Measurements from ENCODE around the gene ADTRP. TPM values are rescaled to one million over a fixed set of nuclear protein-coding genes. Genes with fewer than 3 reads are reported as not detected.

The ADTRP gene
- total RNA-seq, 2 experiments from 2014 or later = not detected

DNA sequence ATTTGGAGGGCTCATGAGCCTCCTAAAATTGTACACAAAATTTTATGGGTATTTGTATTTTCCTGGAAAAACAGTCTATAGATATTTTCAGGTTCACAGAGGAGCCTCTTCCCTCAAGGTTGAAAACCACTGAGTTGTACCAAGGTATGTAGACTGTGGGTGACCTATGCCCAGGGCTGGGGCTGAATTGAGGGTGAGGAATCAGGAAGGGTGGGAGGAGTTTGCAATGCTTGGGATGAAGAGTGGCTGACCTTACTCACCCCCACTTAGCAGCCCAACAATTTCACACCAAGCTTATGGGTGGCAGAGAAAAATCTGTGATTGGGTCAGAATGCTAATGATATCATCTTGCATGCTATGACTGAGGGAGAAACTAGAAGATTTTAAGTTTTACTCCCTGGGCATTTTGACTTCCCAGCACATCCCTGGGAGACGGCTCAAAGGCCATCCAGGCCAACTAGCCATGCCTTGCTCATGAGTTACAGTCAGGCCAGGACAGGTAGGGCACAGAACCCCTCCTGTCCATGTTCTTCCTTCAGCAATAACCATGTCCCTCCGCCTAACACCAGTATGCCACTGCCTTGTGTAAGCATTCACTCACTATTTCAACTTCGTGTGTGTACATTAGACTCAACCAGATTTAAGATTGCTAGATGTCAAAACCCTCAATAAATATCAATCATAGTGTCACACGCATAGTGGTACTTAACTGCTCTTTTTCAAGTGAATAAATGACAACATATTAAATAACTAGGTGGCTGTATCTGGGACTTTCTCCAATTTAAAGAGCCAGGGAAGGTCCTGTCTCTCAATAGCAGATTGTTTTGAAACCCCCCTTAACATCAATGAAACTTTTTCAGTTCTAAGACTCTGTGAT is 16.6 kb downstream of the ADTRP start:
- intact Hi-C loops (cut with micrococcal nuclease; ENCODE audit: unreplicated experiment) = no loop called here
- Histone ChIP-seq H3K4me1 (ENCODE audit: insufficient read depth, low read length, poor library complexity, severe bottlenecking) (no peaks in the 10 kb centered on the region), H3K9me2 (ENCODE audit: insufficient read depth, low read length) (no peaks in the 10 kb centered on the region), H3K9me3 (ENCODE audit: low read length) (no peaks in the 10 kb centered on the region), H3K79me2 (ENCODE audit: insufficient read depth, low read depth, low read length) (no peaks in the 10 kb centered on the region), H3K27ac (ENCODE audit: low read depth, low read length, poor library complexity, severe bottlenecking) (no peak overlapping the region), H2AFZ (ENCODE audit: low read length) (no peak overlapping the region), H3K4me2 (ENCODE audit: low read length) (no peak overlapping the region), H3K4me3 (ENCODE audit: low read depth, low read length, poor library complexity, severe bottlenecking) (no peak overlapping the region), H4K20me1 (ENCODE audit: insufficient read depth, low read length) (no peaks in the 10 kb centered on the region), H3K36me3 (ENCODE audit: insufficient read depth, low read length) (no peaks in the 10 kb centered on the region)
- ChIA-PET CTCF (ENCODE audit: unreplicated experiment) (no interaction called here), POLR2A (no interaction called here)
- TF ChIP-seq EZH2phosphoT487 (IDR thresholded peaks at IDR 0.05; ENCODE audit: borderline replicate concordance, low read depth, low read length) (no peak), CTCF (conservative IDR thresholded peaks at IDR 0.05; ENCODE audit: low read length) (no peak)
- no peak for DNase-seq (ENCODE audit: low spot score)
- BruUV-seq (replicated peaks) = no TSS peak

DNA sequence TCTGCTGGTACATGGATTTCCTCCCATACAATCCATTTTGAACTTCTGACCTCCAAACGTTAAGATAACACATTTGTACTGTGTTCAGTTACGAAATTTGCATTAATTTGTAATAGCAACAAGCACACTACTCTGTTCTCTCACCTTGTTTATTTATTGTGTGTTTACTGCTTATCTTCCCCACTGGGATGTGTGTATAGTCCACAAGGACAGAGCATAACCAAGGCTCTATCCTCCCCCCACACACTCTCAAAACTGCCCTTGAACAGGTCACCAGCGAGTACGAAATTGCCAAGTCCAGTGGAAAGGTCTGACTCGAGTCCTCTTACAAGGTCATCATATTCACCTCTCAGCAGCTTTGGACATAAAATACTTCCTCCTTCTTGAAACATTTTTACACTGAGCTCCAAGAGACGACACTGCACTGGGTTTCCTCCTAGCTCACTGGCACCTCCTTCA is 18.6 kb downstream of the ADTRP start:
- no peak overlapping the region for H3K27ac ChIP-seq (ENCODE audit: low read depth, low read length, poor library complexity, severe bottlenecking)
- no peaks in the 10 kb centered on the region for H3K9me2 ChIP-seq (ENCODE audit: insufficient read depth, low read length)
- H4K20me1 ChIP-seq (ENCODE audit: insufficient read depth, low read length) = no peaks in the 10 kb centered on the region
- intact Hi-C loops (cut with micrococcal nuclease; ENCODE audit: unreplicated experiment) = no loop called here
- no TSS peak for BruUV-seq (replicated peaks)
- DNase-seq (ENCODE audit: low spot score) = no peak
- H3K9me3 ChIP-seq (ENCODE audit: low read length) = no peaks in the 10 kb centered on the region
- no peak overlapping the region for H3K4me3 ChIP-seq (ENCODE audit: low read depth, low read length, poor library complexity, severe bottlenecking)
- no peaks in the 10 kb centered on the region for H3K36me3 ChIP-seq (ENCODE audit: insufficient read depth, low read length)
- no peak overlapping the region for H2AFZ ChIP-seq (ENCODE audit: low read length)
- no peaks in the 10 kb centered on the region for H3K79me2 ChIP-seq (ENCODE audit: insufficient read depth, low read depth, low read length)
- ChIA-PET POLR2A (no interaction called here), CTCF (ENCODE audit: unreplicated experiment) (interaction anchor here (0.6 kb wide), 1 partner anchor 46 kb away, joined by 3 read pairs; no protein-coding TSS in a partner anchor)
- no peak overlapping the region for H3K4me2 ChIP-seq (ENCODE audit: low read length)
- TF ChIP-seq EZH2phosphoT487 (IDR thresholded peaks at IDR 0.05; ENCODE audit: borderline replicate concordance, low read depth, low read length) = no peak
- no peak for TF ChIP-seq CTCF (conservative IDR thresholded peaks at IDR 0.05; ENCODE audit: low read length)
- H3K4me1 ChIP-seq (ENCODE audit: insufficient read depth, low read length, poor library complexity, severe bottlenecking) = no peaks in the 10 kb centered on the region

DNA sequence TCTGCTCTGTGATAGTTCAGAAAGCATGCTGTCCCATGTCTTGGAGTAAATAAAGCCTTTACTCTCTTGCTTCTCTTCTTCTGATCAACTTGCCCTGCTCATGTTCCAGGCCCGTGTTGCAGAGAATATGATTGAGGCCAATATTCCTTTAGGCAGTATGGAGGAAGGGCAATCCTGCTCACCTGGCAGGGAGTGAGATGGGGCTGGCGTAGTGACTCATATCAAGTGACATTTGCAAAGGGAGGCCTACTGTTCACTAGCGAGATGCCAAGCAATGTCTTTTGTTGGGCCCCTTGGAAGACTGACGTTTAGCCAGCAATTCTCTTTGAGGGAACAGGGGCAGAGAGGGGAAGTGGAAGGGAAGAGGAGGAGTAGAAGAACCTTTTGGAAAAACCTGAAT is 19.7 kb downstream of the ADTRP start:
- no peak for TF ChIP-seq CTCF (conservative IDR thresholded peaks at IDR 0.05; ENCODE audit: low read length)
- Histone ChIP-seq H3K9me3 (ENCODE audit: low read length) (no peaks in the 10 kb centered on the region), H2AFZ (ENCODE audit: low read length) (no peak overlapping the region), H3K9me2 (ENCODE audit: insufficient read depth, low read length) (no peaks in the 10 kb centered on the region), H4K20me1 (ENCODE audit: insufficient read depth, low read length) (no peaks in the 10 kb centered on the region), H3K4me3 (ENCODE audit: low read depth, low read length, poor library complexity, severe bottlenecking) (no peak overlapping the region), H3K79me2 (ENCODE audit: insufficient read depth, low read depth, low read length) (no peaks in the 10 kb centered on the region), H3K36me3 (ENCODE audit: insufficient read depth, low read length) (no peaks in the 10 kb centered on the region), H3K27ac (ENCODE audit: low read depth, low read length, poor library complexity, severe bottlenecking) (no peak overlapping the region), H3K4me2 (ENCODE audit: low read length) (no peak overlapping the region), H3K4me1 (ENCODE audit: insufficient read depth, low read length, poor library complexity, severe bottlenecking) (no peaks in the 10 kb centered on the region)
- CTCF ChIA-PET (ENCODE audit: unreplicated experiment) = no interaction called here
- intact Hi-C loops (cut with micrococcal nuclease; ENCODE audit: unreplicated experiment) = no loop called here
- no peak for DNase-seq (ENCODE audit: low spot score)
- POLR2A ChIA-PET = no interaction called here
- BruUV-seq (replicated peaks) = no TSS peak

All from OCI-LY7 (cell line).